Globus pallidus (tissue), 1 donor: ENCODE measurements around the gene TLR8.
A peak's percentile ranks its signal among the peaks of the same experiment; 100 is the strongest.

Source experiments
- DNase-seq: peaks from one replicate; pipeline ENCODE4 v3.0.0-alpha.2; 2015; ENCODE audit warnings: low spot score

The TLR8 gene

DNA sequence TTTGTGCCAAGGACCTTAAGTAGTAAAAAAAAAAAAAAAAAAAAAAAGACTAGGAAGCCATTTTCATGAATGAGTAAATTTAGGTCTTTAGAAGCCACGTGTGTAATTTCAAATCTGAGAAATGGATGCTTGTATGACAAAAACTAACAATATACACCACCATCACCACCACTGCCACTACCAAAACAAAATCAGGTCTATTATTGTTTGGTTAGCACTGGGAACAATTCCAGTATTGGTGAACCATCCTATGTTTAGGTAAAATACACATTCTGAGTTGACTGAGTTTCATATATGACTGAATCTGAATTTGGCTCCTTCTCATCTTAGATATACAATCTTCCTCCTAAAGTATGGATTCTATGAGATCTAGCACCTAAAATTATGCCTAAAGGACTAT, 59.7 kb downstream of the TLR8 start:
- no peak for DNase-seq

- no peak for DNase-seq
Observed at GRCh38 chrX:12967711-12968465, 61.5 kb downstream of the TLR8 start.

DNA sequence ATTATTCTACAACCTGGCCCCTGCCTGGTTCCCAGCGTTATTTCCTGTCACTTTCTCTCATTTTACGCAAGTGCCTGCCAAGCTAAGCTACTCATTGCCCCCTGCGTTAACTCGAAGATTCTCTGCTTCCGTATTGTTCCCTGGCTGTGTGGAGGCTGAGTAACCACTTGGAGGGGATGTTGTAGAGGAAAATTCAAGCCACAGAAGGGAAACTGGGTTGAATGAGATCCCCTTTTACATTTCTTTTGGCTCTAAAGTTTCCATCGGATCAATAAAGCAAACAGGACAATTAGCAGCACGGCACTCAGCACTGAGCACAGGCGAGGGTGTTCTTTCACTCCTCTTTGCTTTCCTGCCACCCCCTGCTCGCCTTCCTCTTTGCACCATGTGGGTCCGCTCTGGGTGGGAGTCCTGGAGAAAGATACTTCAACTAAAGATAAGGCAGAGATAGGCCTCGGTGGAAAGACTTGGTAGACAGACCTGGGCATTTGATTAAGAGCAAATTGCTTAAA, 64.3 kb downstream of the TLR8 start:
- peak; percentile 71 for DNase-seq

DNA sequence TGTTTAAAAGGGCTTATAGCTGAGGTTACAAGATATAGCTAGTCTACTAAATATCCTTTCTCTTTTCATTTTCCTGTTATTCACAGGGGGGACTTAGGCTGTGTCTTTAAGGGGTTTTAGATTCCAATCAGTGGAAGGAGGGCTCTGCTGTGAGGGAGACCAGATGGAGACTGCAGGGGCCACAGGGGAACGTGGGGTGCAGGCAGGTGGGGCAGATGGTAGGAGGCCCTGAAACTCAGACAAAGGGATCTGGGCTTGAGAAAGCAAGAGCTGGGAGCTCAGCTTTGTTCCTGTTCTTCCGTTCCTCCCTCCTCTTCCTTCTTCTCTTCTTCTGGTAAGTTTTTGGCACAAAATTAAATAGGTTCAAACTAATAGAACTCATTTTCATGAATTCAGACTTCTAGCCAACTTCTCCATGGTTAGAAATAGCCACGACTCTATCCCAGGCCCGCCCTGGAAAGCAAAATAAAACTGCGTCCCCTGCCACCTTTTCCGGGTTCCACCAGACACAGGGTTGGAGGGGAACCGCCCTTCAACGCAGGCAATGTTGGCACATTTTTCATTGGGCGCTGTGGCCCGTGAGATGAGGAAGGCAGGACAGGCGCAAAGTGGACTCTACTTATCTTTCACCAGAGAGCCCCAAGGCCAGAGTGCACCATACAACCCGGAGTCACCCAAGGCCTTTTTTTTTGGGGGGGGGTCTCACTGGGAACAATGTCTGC, 65.0 kb downstream of the TLR8 start:
- no peak for DNase-seq

DNA sequence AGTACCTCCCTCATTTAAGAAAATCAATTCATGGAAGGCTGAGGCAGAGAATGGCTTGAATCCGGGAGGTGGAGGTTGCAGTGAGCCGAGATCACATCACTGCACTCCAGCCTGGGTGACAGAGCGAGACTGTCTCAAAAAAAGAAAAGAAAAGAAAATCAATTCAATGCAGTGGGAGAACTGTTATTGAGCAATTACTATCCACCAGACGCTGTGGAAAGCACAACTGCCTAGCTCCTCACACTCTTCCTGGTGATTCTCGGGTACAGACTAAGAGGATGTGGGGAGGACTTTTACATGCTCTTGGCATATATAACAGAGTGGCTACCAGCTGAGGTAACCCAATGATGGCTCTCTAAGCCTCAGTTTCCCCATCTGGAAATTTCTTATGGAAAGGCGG, 65.8 kb downstream of the TLR8 start:
- no peak for DNase-seq
